ENCODE data around the gene ARMC9. TPM values are rescaled to one million over a fixed set of nuclear protein-coding genes. Genes with fewer than 3 reads are reported as not detected.
"Not testable (repeated sequence)": the region's sequence is repeated elsewhere in the genome, so short reads cannot be mapped to it uniquely, and the experiment has no call there.

ARMC9 gene
- total RNA-seq, 4 donors from 2014 or later = 2.8 to 15.9 (median 6.6) TPM

GRCh38 chr2:231372326-231372725, 173.9 kb downstream of the ARMC9 start:
- DNase-seq (ENCODE audit: low spot score) (no peak), ATAC-seq (ENCODE audit: low FRiP score) (no peak)

DNA sequence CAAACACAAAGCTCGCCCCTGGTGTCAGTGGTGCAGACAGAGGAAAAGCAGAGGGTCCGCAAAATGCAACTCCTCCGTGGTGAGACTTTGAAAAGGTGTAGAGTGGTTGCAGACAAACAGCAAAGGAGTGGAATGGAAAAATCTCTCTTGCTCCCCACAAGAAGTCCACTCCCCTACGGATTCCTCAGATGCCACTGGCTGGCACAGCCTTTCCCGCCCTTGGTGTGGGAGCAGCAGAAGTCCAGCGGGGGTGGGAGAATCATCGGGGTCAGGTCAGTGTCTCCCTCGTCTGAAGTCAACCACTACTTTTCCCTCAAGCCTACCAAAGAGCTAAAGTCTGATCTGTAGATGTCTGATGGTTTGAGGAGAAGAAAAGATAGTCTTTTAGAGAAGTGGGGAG, 174.8 kb downstream of the ARMC9 start:
- TF ChIP-seq CTCF (IDR thresholded peaks at IDR 0.05) = no peak
- DNase-seq (ENCODE audit: low spot score) (no peak), ATAC-seq (ENCODE audit: low FRiP score) (peak; percentile 58)

More at GRCh38 chr2:231372326-231372725, 173.9 kb downstream of the ARMC9 start:
- no peak for TF ChIP-seq CTCF (IDR thresholded peaks at IDR 0.05)

DNA sequence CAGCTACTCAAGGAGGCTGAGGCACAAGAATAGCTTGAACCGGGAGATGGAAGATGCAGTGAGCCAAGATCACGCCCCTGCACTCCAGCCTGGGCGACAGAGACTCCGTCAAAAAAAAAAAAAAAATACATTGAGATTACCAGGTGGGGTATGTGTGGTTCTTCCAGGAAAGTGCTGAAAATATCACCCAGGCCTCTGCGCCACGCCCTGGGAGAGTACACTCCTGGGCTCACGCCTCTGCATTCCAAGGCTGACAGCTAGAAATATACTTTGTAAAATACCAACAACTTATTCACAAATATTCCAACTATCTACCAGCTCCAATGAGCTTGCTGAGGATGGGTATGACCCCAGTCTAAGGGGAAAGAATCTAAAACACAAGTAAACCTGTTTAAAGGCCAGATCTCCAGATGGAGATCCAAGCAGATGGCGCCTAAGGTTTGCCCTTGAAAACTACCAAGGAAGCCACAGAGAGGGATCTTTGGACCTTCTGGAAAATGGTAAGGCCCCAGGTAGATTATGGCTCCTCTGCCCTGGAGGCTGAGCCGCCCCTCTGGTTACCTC, 175.4 kb downstream of the ARMC9 start:
- TF ChIP-seq CTCF (IDR thresholded peaks at IDR 0.05) = no peak
- DNase-seq (ENCODE audit: low spot score) = no peak
- ATAC-seq (ENCODE audit: low FRiP score) = peak; percentile 54

GRCh38 chr2:231374771-231375170, 176.3 kb downstream of the ARMC9 start:
- ATAC-seq (ENCODE audit: low FRiP score) = no peak
- no peak for TF ChIP-seq CTCF (IDR thresholded peaks at IDR 0.05)
- DNase-seq (ENCODE audit: low spot score) = no peak

GRCh38 chr2:231375994-231376615, 177.7 kb downstream of the ARMC9 start:
- not testable (repeated sequence) for DNase-seq (ENCODE audit: low spot score); ATAC-seq (ENCODE audit: low FRiP score)

- ATAC-seq (ENCODE audit: low FRiP score) = no peak
- DNase-seq (ENCODE audit: low spot score) = no peak
- no peak for TF ChIP-seq CTCF (IDR thresholded peaks at IDR 0.05)
Observed at GRCh38 chr2:231376857-231377256, 178.4 kb downstream of the ARMC9 start.

DNA sequence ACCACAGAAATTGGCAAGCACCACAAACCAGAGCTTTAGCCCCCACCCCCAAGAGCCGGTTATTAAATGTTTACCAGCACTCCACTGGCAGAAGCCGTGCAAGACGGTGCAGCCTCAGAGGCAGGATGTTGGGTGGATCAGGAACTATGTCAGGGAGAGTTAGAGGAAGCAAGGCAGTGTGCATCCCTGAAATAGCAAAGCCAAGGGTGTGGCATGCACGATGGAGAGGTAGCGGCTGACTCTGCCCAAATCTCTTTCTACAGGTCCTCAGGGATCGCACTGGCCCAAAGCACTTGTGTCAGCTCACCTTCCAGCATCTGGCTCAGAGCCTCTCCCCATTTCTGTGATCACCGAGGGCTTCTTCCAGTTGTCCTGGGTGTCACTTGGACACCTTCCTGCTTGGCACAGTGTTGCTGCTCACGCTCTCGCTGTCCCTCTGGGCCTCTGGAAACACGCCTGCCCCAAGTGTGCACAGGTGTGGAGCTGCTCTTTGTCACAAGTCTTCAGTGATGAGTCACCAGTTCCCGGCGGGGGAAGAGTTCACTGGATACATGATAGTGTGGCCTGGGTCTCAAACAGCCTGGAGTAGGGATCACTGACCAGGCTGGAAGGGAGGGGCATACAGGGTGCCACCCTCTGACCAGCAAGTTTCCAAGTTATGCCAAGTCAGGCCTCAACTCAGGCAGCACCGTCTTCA, 179.7 kb downstream of the ARMC9 start:
- DNase-seq (ENCODE audit: low spot score) (no peak), ATAC-seq (ENCODE audit: low FRiP score) (no peak)
- TF ChIP-seq CTCF (IDR thresholded peaks at IDR 0.05) = no peak

Data from omental fat pad (tissue), 4 donors.